IPS-11a (cell line): ENCODE results near the gene SVOP.

Experiments
- H3K4me3 ChIP-seq: one replicate; pipeline ENCODE4 v1.5.1; 2013; ENCODE audit warnings: low read depth, low read length, control low read depth

Gene SVOP

GRCh38 chr12:108858311-108859074 is 162.4 kb downstream of the SVOP start:
- H3K4me3 ChIP-seq = no peak overlapping the region
